ENCODE measurements around the gene PPP1R18. TPM values are rescaled to one million over a fixed set of nuclear protein-coding genes. Genes with fewer than 3 reads are reported as not detected.
"Not testable (repeated sequence)": the region's sequence is repeated elsewhere in the genome, so short reads cannot be mapped to it uniquely, and the experiment has no call there.

The PPP1R18 gene, protein sequence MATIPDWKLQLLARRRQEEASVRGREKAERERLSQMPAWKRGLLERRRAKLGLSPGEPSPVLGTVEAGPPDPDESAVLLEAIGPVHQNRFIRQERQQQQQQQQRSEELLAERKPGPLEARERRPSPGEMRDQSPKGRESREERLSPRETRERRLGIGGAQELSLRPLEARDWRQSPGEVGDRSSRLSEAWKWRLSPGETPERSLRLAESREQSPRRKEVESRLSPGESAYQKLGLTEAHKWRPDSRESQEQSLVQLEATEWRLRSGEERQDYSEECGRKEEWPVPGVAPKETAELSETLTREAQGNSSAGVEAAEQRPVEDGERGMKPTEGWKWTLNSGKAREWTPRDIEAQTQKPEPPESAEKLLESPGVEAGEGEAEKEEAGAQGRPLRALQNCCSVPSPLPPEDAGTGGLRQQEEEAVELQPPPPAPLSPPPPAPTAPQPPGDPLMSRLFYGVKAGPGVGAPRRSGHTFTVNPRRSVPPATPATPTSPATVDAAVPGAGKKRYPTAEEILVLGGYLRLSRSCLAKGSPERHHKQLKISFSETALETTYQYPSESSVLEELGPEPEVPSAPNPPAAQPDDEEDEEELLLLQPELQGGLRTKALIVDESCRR
- total RNA-seq = 100 to 1,000 TPM; 168 to 271 TPM

DNA sequence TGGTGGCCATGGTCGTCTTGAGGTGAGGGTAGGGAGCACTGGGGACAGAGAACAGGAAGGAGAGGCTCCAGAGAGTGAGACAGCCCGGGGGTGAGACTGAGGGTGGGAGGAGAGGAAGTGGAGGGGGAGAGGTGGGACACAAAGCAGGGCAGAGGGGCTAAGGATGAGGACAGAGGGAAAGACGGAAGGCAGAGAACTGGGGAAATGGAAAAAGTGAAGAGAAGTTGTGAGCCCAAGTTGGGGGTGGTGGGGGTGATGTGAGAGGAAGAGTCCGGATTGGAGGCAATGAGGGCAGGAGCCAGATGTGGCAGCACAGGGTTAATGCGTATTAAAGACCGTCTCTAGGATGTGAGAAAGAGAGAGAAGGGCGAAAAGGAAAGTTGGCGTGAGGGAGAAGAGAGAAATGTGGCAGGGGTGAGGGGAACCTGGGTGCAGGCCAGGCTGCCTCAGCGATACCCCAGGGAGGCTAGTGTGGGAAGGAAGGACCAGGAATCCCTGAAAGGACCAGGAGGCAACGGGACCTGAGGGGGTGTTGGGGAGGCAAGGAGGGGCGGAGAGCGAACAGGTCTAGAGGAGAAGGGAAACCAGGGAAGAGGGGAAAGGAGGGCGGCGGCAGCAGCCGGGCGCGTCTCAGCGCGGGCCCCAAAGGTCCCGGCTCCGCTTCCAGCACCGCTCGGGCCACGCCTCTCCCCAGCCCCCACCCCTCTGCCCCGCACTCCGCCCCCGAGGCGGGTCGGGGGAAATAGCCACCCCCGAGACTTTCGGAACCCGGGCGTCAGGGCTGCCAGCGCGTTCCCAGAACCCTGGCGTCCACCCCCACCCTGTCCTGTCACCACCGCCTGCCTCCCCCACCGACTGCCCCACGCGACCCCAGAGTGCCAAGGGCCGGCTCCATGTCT lies at the start of gene PPP1R18:
Gene PPP1R18, minus strand, starts transcription at position 637 of the 899 bp plus-strand sequence. Its CDS starts 627 bp downstream, at position 10.
- ATAC-seq (peak; percentile 61 to 69), DNase-seq (ENCODE audit: low spot score) (peak; percentile 84)
- Mint-ChIP-seq H3K27me3 (no peaks in the 10 kb centered on the region), H3K9me3 (no peaks in the 10 kb centered on the region), H3K4me1 (ENCODE audit: low read depth in 2 of 2) (peaks cover 57 to 68% of the 10 kb centered on the region in 2 donors), H3K36me3 (peaks cover 43% of the 10 kb centered on the region), H3K4me3 (peak within 1 kb of the TSS; percentile 100), H3K27ac (peak within 1 kb of the TSS; percentile 98)

DNA sequence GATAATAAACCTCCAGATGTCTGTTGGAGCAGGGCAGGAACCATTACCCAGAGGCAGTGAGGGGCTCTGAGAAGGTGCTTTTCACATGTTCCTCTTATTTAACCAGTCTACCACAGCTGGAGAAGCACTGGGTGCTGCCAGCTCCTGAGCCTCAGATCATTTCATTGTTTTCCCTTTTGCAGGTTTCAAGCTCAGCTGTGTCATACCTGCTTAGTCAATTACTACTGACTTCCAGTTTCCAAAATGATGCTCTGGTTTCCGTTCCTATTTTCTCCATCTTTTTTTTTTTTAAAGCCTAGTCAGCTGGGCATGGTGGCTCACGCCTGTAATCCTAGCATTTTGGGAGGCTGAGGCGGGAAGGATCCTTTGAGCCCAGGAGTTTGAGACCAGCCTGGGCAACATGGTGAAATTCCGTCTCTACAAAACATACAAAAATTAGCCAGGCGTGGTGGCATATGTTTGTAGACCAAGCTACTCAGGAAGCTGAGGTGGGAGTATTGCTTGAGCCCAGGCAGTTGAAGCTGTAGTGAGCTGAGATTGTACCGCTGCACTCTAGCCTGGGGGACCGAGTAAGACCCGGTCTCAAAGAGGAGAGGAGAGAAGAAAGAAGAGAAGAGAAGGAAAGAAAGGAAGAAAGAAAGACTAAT lies 49.3 kb upstream of the PPP1R18 start:
- ATAC-seq (no peak), DNase-seq (ENCODE audit: low spot score) (no peak)
- no peaks in the 10 kb centered on the region for H3K9me3 Mint-ChIP-seq
- H3K27ac Mint-ChIP-seq = peak overlapping the region; percentile 87 to 89
- H3K4me1 Mint-ChIP-seq (ENCODE audit: low read depth in 2 of 2) = peaks cover 54 to 59% of the 10 kb centered on the region in 2 donors
- H3K36me3 Mint-ChIP-seq = peaks cover 36% of the 10 kb centered on the region
- no peaks in the 10 kb centered on the region for H3K27me3 Mint-ChIP-seq
- H3K4me3 Mint-ChIP-seq = peak overlapping the region; percentile 86

DNA sequence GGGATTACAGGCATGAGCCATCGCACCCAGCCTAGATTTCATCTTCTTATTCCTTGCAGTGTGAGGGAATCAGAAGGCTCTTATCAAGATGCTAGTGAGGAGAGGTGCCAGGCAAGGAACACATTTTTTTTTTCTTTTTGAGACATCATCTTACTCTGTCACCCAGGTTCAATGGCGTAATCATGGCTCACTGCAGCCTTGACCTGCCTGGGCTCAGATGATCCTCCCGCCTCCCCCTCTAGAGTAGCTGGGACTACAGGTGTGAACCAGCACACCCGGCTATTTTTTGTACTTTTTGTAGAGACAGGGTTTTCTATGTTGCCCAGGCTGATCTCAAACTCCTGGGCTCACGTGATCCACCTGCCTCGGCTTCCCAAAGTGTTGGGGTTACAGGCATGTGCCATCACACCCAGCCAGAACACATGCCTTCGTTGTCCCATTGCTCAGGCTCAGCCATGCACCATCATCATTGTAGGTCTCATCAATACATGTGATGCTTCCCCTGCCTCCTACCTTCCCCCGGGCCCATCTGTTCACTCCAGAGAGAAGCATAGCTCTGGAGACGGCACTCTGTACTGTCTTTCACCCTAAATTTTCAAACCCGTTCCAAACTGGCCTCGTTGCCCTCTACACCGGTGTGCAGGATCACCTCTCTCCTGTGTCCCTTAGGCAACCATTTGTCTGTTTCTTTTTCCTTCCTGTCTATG lies 45.9 kb upstream of the PPP1R18 start:
- Mint-ChIP-seq H3K4me3 (no peak overlapping the region), H3K36me3 (peaks cover 21% of the 10 kb centered on the region), H3K27me3 (no peaks in the 10 kb centered on the region), H3K9me3 (no peaks in the 10 kb centered on the region), H3K27ac (no peak overlapping the region), H3K4me1 (ENCODE audit: low read depth in 2 of 2) (peaks cover 21 to 40% of the 10 kb centered on the region in 2 donors)
- DNase-seq (ENCODE audit: low spot score) (no peak), ATAC-seq (no peak)

DNA sequence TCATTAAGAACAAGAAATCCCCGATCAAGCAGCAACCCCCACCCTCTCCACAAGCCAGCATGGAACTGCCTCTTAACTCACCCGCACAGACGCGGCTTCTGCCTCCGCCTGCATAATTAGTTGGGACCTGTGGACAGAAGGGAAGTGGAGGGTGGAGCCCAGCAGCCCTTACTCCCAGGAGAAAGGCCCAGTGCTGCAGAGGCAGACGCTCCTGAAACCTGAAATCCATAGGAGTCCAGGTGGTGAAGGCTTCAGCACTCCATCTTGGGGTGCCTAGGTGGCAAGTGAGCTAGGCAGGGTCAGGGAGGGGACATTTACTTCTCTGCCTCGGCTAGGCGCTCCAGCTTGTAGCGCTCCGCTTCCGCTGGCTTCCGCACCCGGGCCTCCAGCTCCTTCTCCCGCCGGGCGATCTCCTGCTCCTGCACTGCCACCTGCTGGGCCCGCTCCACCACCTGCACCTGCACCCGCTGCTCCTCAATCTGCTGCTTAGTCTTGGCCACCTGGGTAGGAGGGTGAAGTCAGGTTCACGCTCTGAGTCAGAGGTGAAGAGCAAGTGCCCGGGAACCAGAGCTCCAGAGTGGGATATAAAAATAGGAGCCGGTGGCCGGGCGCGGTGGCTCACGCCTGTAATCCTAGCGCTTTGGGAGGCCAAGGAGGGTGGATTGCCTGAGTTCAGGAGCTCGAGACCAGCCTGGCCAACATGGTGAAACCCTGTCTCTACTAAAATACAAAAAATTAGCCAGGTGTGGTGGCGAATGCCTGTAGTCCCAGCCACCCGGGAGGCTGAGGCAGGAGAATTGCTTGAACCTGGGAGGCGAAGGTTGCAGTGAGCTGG lies 44.4 kb upstream of the PPP1R18 start:
- Mint-ChIP-seq H3K27me3 (no peaks in the 10 kb centered on the region), H3K9me3 (no peaks in the 10 kb centered on the region), H3K36me3 (peaks cover 10% of the 10 kb centered on the region), H3K4me3 (no peak overlapping the region), H3K27ac (no peak overlapping the region), H3K4me1 (ENCODE audit: low read depth in 2 of 2) (peaks cover 7 to 30% of the 10 kb centered on the region in 2 donors)
- ATAC-seq (peak; percentile 79 to 82), DNase-seq (ENCODE audit: low spot score) (no peak)

DNA sequence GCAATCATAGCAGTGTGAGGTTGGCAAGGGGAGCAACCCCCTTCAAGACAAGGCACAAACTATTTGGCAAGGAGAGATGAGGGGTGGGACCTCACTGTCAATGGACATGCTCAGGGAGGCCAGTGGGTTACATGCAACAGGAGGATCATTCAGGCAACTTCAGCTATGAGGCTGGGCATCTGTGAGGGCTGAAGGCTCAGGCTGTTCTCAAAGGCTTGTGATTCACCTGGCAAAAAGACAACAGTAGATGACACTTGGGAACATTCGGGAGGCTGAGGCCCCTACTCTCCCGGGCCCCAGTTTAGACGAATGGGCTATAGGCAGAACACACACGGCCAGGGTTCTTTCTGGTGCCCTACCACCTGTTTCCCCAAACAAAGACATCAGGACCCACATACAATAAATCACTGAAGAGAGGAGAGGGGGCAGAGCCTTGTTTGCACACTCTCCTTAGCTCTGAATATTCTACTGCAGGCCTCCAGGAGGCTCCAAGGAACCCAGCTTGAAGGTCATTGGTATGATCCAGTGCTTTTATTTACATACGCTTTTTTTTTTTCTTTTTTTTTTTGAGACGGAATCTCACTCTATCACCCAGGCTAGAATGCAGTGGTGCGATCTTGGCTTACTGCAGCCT lies 41.6 kb upstream of the PPP1R18 start:
- Mint-ChIP-seq H3K36me3 (peaks cover 28% of the 10 kb centered on the region), H3K4me3 (no peak overlapping the region), H3K4me1 (ENCODE audit: low read depth in 2 of 2) (peaks cover 28 to 44% of the 10 kb centered on the region in 2 donors), H3K27me3 (no peaks in the 10 kb centered on the region), H3K27ac (no peak overlapping the region), H3K9me3 (no peaks in the 10 kb centered on the region)
- no peak for DNase-seq (ENCODE audit: low spot score)
- no peak for ATAC-seq

DNA sequence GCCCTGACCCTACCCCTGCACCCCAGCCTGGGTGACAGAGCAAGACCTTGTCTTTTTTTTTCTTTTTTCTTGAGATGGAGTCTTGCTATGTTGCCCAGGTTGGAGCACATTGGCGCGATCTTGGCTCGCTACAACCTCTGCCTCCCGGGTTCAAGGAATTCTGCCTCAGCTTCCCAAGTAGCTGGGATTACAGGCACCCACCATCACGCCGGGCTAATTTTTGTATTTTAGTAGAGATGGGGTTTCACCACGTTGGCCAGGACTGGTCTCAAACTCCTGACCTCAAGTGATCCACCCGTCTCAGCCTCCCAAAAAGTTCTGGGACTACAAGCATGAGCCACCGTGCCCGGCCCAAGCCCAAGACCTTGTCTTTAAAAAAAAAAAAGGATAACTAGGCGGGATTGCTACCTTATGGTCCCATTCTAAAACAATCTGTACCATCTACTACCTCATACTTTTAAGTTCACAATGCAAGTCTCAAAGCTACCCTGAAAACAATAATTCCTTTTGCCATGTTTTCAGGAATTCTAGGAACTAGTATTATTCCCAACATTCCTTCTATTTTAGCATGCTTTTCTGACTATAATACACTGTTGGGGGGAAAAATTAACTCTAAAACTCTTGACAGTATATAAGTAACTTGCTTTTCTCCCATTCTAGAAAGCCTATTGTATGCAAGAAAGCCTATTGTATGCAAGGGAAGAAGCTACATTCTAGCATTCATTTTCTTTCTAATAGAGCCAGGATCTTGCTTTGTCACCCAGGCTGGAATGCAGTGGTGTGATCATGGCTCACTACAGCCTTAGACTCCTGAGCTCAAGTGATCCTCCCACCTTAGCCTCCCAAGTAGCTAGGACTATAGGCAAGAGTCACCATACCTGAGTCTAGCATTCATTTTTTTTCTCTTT lies 40.3 kb upstream of the PPP1R18 start:
- peak overlapping the region in 1 of 2 donors; percentile 57 for H3K27ac Mint-ChIP-seq
- H3K4me1 Mint-ChIP-seq (ENCODE audit: low read depth in 2 of 2) = peaks cover 35 to 45% of the 10 kb centered on the region in 2 donors
- DNase-seq (ENCODE audit: low spot score) = no peak
- H3K9me3 Mint-ChIP-seq = no peaks in the 10 kb centered on the region
- no peak for ATAC-seq
- peaks cover 35% of the 10 kb centered on the region for H3K36me3 Mint-ChIP-seq
- H3K4me3 Mint-ChIP-seq = no peak overlapping the region
- H3K27me3 Mint-ChIP-seq = no peaks in the 10 kb centered on the region

DNA sequence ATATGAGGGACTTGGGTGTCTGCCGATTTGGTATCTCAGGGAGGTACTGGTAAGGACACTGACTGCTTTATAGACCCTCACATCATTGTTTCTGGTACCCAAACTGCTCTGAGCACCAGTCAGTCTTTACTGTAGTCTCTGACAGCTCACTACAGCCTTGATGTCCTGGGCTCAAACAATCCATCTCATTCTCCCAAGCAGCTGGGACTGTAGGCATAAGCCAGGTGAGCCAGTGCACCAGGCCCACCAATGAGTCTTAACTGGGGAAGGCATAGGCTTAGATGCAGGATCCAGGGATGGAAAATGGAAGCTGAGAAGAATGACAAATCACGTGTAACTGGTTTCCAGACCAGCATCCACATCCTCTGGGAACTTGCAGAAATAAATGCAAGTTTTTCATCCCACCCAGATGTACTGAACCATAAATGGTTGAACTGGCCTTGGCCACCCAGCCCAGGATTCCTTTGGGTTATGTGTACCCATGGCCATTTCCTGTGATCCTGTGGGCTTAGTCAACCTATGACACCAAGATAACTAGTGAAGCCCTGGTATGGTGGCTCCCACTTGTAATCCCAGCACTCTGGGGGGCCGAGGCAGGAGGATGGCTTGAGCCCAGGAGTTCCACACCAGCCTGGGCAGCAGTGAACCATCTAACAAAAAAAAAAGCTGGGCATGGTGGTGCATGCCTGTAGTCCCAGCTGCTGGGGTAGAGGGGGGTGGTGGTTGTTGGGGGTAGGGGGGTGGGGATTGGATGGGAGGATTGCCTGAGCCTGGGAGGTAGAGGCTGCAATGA lies 39.5 kb upstream of the PPP1R18 start:
- H3K27ac Mint-ChIP-seq = peak overlapping the region in 1 of 2 donors; percentile 98
- peaks cover 39 to 41% of the 10 kb centered on the region in 2 donors for H3K4me1 Mint-ChIP-seq (ENCODE audit: low read depth in 2 of 2)
- peaks cover 43% of the 10 kb centered on the region for H3K36me3 Mint-ChIP-seq
- H3K4me3 Mint-ChIP-seq = no peak overlapping the region
- no peaks in the 10 kb centered on the region for H3K9me3 Mint-ChIP-seq
- no peaks in the 10 kb centered on the region for H3K27me3 Mint-ChIP-seq
- DNase-seq (ENCODE audit: low spot score) (no peak), ATAC-seq (no peak)

DNA sequence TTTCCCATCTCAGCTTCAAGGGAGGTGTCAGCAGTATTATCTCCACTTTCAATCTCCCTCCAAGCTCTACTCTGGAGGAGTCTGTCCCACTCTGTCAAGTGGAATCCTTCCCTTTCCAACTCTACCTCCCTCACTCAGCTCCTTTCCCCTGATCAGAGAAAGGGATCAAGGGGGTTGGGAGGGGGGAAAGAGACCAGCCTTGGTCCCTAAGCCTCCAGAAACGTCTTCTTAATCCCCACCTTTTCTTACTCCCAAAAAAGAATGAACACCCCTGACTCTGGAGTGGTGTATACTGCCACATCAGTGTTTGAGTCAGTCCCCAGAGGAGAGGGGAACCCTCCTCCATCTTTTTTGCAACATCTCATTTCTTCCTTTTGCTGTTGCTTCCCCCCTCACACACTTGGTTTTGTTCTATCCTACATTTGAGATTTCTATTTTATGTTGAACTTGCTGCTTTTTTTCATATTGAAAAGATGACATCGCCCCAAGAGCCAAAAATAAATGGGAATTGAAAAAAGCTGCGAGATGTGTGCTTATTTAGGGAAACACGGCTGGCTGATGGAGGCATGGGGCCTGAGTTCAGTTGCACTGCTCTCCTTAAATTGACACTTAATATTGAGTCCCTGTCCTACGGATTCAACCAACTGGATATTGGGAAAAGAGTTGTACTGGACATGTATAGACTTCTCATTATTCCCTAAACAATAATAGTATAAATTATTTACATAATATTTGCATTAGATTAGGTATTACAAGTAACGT lies 38.6 kb upstream of the PPP1R18 start:
- Mint-ChIP-seq H3K27ac (peak overlapping the region; percentile 91 to 98), H3K4me3 (peak overlapping the region; percentile 92), H3K27me3 (no peaks in the 10 kb centered on the region), H3K9me3 (no peaks in the 10 kb centered on the region), H3K36me3 (peaks cover 50% of the 10 kb centered on the region), H3K4me1 (ENCODE audit: low read depth in 2 of 2) (peaks cover 34 to 40% of the 10 kb centered on the region in 2 donors)
- no peak for DNase-seq (ENCODE audit: low spot score)
- ATAC-seq = no peak

DNA sequence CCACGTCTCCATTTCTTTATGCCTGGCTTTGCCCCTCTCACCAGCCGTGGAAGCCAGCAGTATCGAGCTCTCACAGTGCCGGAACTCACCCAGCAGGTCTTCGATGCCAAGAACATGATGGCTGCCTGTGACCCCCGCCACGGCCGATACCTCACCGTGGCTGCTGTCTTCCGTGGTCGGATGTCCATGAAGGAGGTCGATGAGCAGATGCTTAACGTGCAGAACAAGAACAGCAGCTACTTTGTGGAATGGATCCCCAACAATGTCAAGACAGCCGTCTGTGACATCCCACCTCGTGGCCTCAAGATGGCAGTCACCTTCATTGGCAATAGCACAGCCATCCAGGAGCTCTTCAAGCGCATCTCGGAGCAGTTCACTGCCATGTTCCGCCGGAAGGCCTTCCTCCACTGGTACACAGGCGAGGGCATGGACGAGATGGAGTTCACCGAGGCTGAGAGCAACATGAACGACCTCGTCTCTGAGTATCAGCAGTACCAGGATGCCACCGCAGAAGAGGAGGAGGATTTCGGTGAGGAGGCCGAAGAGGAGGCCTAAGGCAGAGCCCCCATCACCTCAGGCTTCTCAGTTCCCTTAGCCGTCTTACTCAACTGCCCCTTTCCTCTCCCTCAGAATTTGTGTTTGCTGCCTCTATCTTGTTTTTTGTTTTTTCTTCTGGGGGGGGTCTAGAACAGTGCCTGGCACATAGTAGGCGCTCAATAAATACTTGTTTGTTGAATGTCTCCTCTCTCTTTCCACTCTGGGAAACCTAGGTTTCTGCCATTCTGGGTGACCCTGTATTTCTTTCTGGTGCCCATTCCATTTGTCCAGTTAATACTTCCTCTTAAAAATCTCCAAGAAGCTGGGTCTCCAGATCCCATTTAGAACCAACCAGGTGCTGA lies 37.6 kb upstream of the PPP1R18 start:
- H3K27me3 Mint-ChIP-seq; DNase-seq (ENCODE audit: low spot score); ATAC-seq; H3K9me3 Mint-ChIP-seq: not testable (repeated sequence)
- Mint-ChIP-seq H3K4me3 (peak overlapping the region; percentile 92), H3K4me1 (ENCODE audit: low read depth in 2 of 2) (peaks cover 41 to 50% of the 10 kb centered on the region in 2 donors), H3K36me3 (peaks cover 50% of the 10 kb centered on the region), H3K27ac (peak overlapping the region; percentile 91 to 98)
